CD4-positive, alpha-beta T cell treated with Interleukin-2 at 100 ng/mL for 4 hours (primary cell): ENCODE results near the gene RUNX3.
"Not testable (repeated sequence)": the region's sequence is repeated elsewhere in the genome, so short reads cannot be mapped to it uniquely, and the experiment has no call there.

ENCODE experiments used
- DNase-seq: peaks from one replicate; pipeline ENCODE4 v3.0.0-alpha.2; 2020; ENCODE audit warnings: low spot score

RUNX3 gene

DNA sequence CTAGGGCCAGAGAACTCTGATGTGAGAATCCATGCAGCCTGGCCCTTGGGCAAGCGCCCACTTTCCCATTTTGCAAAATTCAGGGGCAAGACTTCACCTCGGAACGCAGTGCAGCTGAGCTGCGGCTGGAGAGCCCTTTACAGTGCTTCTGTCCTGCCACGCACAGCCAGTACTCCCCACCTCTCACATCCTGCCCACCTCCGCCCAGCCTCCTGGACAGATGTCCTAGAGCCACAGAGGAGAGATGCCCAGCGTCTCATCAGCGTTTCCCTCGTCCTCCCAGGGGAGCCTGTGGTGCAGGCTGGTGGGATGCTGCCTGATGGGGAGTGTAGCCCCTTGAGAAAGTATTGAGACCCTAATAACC is 29.6 kb downstream of the RUNX3 start:
- no peak for DNase-seq

GRCh38 chr1:24899581-24900485 is 30.2 kb downstream of the RUNX3 start:
- no peak for DNase-seq

- no peak for DNase-seq
These were observed 31.1 kb downstream of the RUNX3 start for GRCh38 chr1:24898909-24899439.

GRCh38 chr1:24898152-24898908 is 31.7 kb downstream of the RUNX3 start:
- DNase-seq, result peak; percentile 42

DNA sequence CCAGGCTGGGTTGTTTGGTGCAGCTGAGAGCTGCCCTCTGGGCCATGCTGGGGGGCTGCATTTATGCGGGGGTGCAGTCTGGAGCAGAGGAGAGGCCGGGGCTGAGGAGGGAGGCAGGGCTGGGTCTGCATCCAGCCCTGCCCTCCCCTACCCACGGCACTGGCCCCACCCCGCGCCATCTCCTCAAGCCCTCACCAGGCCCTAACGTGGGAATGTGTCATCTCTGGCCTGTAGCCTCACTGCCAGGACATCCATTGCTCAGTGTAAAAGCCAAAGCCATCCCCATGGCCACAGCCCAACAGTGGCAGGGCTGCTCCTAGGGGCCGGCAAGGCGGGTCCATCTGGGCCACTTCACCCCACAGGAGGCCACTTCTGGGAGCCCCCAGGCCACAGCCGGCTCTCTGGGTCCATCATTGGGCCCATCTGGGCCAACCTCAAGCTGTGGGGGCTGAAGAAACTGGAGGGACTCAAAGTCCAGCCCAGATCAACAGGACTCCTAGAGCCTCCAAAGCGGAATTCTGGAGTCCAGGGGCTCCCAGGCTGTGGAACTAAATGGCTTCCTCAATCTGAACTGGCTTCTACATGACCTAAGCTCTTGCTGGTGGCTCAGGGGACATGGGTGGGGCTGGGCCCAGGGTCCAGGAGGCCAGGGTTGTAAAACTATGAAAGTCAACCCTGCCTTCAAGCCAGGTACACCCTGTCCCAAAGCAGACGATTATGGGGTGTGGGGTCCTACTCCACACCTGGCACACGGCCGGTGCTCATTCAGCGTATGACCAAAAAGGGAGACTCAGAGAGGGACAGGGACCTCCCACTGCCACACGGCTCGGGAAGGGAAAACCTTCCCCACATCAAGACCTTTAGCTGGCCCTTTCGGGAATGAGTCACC is 32.6 kb downstream of the RUNX3 start:
- no peak for DNase-seq

- DNase-seq, result no peak
These were observed 33.3 kb downstream of the RUNX3 start for GRCh38 chr1:24896596-24897262.

- DNase-seq, result no peak
These were observed 33.9 kb downstream of the RUNX3 start for GRCh38 chr1:24896176-24896575.

GRCh38 chr1:24895511-24895910 is 34.6 kb downstream of the RUNX3 start:
- no peak for DNase-seq

GRCh38 chr1:24894002-24894401 is 36.1 kb downstream of the RUNX3 start:
- no peak for DNase-seq

DNA sequence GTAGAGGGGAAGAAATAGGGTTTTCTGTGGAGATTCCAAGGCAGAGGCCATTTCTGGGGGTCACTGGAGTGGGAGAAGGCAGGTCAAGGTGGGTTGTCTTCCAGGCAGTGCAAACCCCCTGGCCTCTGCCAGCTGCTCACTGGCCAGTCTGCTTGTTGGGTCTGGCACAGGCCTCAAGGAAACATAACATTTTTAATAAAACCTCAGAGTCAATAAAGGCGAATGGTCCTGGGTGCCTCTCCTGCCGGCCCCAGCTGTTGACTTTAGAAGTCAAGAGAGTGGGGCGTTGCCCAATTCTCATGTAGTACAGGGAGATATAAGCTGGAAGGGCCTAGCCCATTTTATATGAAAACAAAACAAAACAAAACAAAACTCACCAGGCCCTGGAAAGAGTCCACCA is 36.6 kb downstream of the RUNX3 start:
- DNase-seq, result no peak

- no peak for DNase-seq
These were observed 37.6 kb downstream of the RUNX3 start for GRCh38 chr1:24892188-24893153.

DNA sequence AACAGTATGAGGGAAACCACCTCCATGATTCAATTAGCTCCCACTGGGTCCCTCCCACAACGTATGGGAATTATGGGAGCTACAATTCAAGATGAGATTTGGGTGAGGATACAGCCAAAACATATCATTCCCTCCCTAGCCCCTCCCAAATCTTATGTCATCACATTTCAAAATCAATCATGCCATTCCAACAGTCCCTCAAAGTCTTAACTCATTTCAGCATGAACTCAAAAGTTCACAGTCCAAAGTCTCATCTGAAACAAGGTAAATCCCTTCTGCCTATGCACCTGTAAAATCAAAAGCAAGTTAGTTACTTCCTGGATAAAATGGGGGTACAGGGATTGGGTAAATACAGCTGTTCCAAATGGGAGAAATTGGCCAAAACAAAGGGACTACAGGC is 38.7 kb downstream of the RUNX3 start:
- DNase-seq, result not testable (repeated sequence)

DNA sequence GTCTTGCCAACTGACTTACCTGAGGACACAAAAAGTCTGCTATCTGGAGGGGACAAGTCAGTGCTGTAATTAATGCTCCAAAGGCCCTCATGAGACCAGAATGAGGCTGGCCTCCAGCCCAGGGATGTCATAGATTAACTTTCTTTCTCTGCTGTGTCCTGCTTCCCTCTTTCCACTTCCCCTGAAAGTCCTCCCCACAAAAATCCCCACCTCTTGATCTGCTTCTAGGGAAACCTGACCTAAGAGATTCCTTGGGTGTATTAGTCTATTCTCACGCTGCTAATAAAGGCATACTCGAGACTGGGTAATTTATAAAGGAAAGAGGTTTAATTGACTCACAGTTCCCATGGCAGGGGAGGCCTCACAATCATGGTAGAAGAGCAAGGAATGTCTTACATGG is 39.2 kb downstream of the RUNX3 start:
- DNase-seq, result no peak

DNA sequence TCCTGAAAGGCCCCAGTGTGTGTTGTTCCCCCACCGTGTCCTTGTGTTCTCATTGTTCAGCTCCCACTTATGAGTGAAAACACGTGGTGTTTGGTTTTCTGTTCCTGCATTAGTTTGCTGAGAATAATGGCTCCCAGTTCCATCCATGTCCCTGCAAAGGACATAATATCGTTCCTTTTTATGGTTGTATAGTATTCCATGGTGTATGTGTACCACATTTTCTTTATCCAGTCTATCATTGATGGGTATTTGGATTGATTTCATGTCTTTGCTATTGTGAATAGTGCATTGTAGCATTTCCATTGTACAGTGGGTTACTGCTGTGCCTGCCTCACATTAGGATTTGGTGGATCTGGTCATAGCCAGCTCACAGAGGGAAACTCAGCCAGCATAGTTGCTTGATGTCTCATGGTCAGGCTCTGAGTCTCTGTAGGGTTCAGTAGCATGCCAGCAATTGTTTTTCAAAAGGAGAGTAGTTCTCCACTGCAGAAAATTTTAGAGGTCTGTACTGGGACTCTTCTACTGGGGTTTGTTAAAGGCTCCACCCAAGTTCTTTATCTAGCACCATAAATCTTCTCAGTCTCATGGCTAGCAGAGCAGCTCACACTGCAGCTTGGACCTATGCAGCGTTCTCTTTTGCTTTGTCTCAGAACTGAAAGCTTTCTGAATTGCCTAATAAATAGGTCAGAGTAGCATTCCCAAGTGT is 41.0 kb downstream of the RUNX3 start:
- no peak for DNase-seq

DNA sequence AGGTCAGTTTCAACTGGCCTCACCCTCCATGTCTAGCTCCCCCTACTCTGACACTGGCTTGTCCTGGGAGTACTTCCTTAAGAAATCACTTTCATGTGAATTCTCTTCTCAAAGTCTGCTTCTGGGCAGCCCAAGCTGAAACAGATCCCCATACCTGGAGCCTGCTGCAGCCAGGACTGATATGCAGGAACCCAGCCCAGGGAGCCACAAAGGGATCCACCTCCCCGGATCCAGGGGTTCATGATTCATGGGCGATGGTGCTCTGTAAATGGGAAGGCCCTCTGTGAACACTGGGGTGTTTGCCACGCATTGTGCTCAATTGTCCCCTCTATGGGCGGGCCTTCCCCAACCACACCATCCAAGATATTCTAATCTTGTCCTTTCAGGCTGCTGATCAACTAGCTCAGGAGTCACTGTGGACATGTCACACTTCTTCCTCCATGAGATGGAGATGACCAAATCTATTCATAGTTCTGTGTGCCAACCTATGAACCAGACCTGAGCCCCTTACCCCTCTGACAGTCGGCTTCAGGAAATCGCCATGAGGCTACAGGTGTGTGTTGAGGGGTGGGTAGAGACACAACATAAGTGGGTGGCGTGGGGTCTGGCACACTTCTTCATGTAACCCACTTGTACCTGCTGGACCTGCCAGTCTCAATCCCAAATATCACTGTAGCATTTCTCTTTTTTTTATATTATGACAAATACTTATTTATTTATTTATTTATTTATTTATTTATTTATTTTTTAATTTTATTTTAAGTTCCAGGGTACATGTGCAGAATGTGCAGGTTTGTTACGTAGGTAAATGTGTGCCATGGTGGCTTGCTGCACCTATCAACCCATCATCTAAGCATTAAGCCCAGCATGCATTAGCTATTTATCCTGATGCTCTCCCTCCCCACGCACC is 41.8 kb downstream of the RUNX3 start:
- no peak for DNase-seq

DNA sequence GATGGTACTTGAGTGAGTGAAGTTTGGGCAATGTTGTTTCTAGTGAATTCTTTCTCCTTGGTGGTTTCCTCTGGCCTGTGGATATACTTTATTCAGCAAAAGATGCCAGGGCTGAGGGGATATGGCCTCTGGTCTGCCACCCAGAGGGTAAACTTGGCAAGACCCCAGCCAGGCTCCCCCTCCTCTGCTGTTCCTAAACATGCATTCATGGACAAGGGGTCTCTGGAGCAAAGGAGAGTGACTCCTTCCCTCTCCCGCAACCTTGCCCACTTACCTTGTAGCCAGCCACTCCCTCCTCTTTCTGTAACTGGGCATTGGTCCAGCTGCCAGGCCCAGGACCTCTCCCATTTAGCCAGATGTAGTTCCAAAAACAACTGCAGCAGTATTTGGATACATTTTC is 43.8 kb downstream of the RUNX3 start:
- no peak for DNase-seq

GRCh38 chr1:24884751-24885150 is 45.3 kb downstream of the RUNX3 start:
- DNase-seq, result no peak

GRCh38 chr1:24881034-24881433 is 49.0 kb downstream of the RUNX3 start:
- no peak for DNase-seq
